GM12864 (cell line): ENCODE data around the gene SUV39H1.
"Not testable (repeated sequence)": the region's sequence is repeated elsewhere in the genome, so short reads cannot be mapped to it uniquely, and the experiment has no call there.

Experiments
- DNase-seq: peaks from one replicate; pipeline ENCODE4 v3.0.0-alpha.2; 2011; ENCODE audit warnings: low read depth
- H3K4me3 ChIP-seq: 2 replicates; pipeline ENCODE4 v1.5.1; 2011; ENCODE audit warnings: mild to moderate bottlenecking, low read depth, low read length, control low read depth
- CTCF ChIP-seq: IDR thresholded peaks from 2 replicates; pipeline ENCODE4 v1.5.1; 2011; ENCODE audit warnings: low read depth, mild to moderate bottlenecking, moderate library complexity, low read length, control low read depth, inconsistent platforms; ENCODE audit errors: missing control alignments

SUV39H1 gene

GRCh38 chrX:48681539-48682183 is 14.9 kb upstream of the SUV39H1 start:
- TF ChIP-seq CTCF: no peak
- DNase-seq: no peak

DNA sequence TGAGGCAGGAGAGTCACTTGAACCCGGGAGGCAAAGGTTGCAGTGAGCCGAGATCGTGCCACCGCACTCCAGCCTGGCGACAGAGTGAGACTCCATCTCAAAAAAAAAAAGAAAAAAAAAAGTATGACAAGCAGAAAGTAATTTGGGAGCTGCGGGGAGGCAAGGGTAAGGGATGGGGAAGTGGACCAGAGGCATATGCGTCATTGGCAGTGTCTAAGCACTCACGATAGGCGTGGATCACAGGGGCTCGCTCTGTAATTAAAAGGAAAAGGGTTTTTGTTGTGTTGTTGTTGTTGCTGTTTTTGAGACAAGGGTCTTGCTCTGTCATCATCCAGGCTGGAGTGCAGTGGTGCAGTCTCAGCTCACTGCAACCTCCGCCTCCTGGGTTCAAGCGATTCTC is 13.7 kb upstream of the SUV39H1 start:
- not testable (repeated sequence) for H3K4me3 ChIP-seq

More at GRCh38 chrX:48681539-48682183, 14.9 kb upstream of the SUV39H1 start:
- no peak overlapping the region for H3K4me3 ChIP-seq

DNA sequence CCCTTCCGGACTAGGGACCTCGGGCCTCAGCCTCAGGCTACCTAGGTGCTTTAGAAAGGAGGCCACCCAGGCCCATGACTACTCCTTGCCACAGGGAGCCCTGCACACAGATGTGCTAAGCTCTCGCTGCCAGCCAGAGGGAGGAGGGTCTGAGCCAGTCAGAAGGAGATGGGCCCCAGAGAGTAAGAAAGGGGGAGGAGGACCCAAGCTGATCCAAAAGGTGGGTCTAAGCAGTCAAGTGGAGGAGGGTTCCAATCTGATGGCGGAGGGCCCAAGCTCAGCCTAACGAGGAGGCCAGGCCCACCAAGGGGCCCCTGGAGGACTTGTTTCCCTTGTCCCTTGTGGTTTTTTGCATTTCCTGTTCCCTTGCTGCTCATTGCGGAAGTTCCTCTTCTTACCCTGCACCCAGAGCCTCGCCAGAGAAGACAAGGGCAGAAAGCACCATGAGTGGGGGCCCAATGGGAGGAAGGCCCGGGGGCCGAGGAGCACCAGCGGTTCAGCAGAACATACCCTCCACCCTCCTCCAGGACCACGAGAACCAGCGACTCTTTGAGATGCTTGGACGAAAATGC is 13.0 kb upstream of the SUV39H1 start, which contains the start of gene WAS:
TSS of gene WAS (plus strand) at position 389 of the 572 bp plus-strand sequence. CDS start at position 444, 55 bp downstream.
- DNase-seq: peak; percentile 59
- H3K4me3 ChIP-seq: peak within 1 kb of the TSS; percentile 88
- TF ChIP-seq CTCF: no peak

More for the DNA sequence above, 13.7 kb upstream of the SUV39H1 start:
- DNase-seq: not testable (repeated sequence)

DNA sequence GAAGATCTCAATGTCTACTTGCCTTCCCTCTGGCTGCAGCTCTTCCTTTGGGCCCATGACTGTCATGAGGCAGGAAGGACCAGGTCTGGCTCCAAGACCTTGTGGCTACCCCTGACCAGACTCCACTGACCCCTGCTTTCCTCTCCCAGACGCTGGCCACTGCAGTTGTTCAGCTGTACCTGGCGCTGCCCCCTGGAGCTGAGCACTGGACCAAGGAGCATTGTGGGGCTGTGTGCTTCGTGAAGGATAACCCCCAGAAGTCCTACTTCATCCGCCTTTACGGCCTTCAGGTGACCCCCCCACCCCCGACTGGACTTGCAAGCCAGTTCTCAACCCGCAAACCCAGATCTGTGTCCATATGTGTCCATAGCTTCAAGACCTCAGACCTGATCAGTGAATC is 12.4 kb upstream of the SUV39H1 start:
- no peak for DNase-seq
- peak overlapping the region; percentile 88 for H3K4me3 ChIP-seq
- TF ChIP-seq CTCF: no peak

- DNase-seq: no peak
- no peak for TF ChIP-seq CTCF
- no peak overlapping the region for H3K4me3 ChIP-seq
These were observed 11.1 kb upstream of the SUV39H1 start for GRCh38 chrX:48685416-48685815.

DNA sequence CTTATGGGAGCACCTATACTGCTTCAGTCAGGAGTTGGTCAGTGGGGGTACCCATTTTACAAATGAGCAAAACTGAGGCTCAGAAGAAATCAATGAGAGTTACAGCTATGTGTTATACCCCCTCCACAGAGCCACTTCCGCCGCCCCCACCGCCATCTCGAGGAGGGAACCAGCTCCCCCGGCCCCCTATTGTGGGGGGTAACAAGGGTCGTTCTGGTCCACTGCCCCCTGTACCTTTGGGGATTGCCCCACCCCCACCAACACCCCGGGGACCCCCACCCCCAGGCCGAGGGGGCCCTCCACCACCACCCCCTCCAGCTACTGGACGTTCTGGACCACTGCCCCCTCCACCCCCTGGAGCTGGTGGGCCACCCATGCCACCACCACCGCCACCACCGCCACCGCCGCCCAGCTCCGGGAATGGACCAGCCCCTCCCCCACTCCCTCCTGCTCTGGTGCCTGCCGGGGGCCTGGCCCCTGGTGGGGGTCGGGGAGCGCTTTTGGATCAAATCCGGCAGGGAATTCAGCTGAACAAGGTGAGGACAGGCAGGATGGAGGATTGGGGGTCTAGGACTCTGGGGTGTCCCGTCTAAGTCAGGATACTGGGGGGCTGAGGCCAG is 7.9 kb upstream of the SUV39H1 start:
- TF ChIP-seq CTCF: no peak
- no peak overlapping the region for H3K4me3 ChIP-seq
- no peak for DNase-seq

DNA sequence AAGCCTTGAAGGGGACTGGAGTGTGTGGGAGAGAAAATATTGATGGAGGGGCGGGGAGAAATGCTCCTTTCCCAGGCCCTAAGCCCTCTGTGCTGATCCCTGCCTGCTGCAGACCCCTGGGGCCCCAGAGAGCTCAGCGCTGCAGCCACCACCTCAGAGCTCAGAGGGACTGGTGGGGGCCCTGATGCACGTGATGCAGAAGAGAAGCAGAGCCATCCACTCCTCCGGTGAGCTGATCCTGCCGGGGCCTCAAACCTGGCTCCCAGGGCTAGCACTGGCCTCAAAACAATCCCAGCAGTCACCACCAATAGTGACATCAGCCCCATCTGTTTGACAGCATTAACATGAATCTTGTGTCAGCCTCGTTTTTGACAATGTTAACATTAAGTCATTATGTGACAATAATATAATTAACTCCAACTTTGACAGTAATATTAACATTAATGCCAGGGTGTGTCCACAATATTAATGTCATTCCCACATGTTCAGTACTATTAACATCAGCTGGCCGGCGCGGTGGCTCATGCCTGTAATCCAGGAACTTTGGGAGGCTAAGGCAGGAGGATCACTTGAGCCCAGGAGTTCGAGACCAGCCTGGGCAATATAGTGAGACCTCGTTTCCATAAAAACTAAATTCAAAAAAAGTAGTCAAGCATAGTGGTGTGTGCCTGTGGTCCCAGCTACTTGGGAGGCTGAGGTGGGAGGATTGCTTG is 7.2 kb upstream of the SUV39H1 start:
- DNase-seq: no peak
- no peak overlapping the region for H3K4me3 ChIP-seq
- TF ChIP-seq CTCF: no peak

DNA sequence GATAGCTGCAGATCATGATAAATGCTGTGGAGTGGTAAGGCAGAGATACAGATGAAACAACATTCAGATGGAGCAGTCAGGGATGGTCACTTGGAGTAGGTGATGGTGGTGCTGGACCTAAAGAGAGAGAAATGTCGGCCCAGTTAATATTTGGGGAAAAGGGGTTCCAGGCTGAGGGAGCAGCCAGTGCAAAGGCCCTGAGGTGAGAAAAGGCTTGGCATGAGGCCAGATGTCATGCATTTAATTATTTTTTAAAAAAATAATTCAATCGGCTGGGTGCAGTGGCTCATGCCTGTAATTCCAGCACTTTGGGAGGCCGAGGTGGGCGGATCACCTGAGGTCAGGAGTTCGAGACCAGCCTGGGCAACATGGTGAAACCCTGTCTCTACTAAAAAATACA is 4.8 kb upstream of the SUV39H1 start:
- H3K4me3 ChIP-seq, DNase-seq: not testable (repeated sequence)
